GM12878 (cell line): ENCODE results near the gene CTNNA2. TPM values are rescaled to one million over a fixed set of nuclear protein-coding genes. Genes with fewer than 3 reads are reported as not detected.

Experiments
- ATAC-seq: fragments of 200-7000 bp; cut with Tn5 transposase; 3 replicates; pipeline ENCODE4 v1.9.1; 2020; ENCODE audit warnings: mild to moderate bottlenecking, moderate library complexity
- BruUV-seq: library from RNA; stranded (reverse); fragments of 400-500 nt; replicated peaks from 2 replicates; lab custom pipeline; 2021; lab: Mats Ljungman, UMichigan
- CTCF ChIA-PET: fragments of 300-600 bp; sonication (Branson Sonifier 250); formaldehyde crosslinking; extraction: SDS; loops from one replicate; lab custom pipeline; 2021; ENCODE audit warnings: inconsistent platforms; lab: Yijun Ruan, JAX
- POLR2A ChIA-PET: fragments of 350-600 bp; formaldehyde crosslinking; extraction: SDS; loops from one replicate; lab custom pipeline; 2021; ENCODE audit warnings: inconsistent platforms; lab: Charles Lee
- RAD21 ChIA-PET: fragments of 300-600 bp; sonication (Branson Sonifier 250); formaldehyde crosslinking; loops from one replicate; lab custom pipeline; 2023; ENCODE audit warnings: antibody characterized with exemption; ENCODE audit not compliant: unreplicated experiment; lab: Charles Lee
- SMC1A ChIA-PET: fragments of 300-600 bp; sonication (Branson Sonifier 250); formaldehyde crosslinking; loops from one replicate; lab custom pipeline; 2023; ENCODE audit not compliant: unreplicated experiment, uncharacterized antibody; lab: Charles Lee
- DNase-seq: peaks from one replicate; pipeline ENCODE4 v3.0.0-alpha.2; 2011; ENCODE audit warnings: low read depth, low spot score
- FAIRE-seq: peaks from 3 replicates; lab custom pipeline; 2011; peaks lifted over from hg19 to GRCh38; lab: Jason Lieb, UNC
- H2AFZ ChIP-seq: 2 replicates; pipeline ENCODE4 v1.6.0; 2011; ENCODE audit warnings: low read depth, low read length, control low read depth; ENCODE audit not compliant: control insufficient read depth
- H3K27ac ChIP-seq: 2 replicates; pipeline ENCODE4 v1.5.1; 2011; ENCODE audit warnings: control low read depth; ENCODE audit not compliant: control insufficient read depth, insufficient read depth
- H3K27me3 ChIP-seq, 2 experiments: replicated peaks in 1 of 2; 2 replicates each; pipeline versions ENCODE4 v1.6.0 to v1.6.1; 2011; ENCODE audit warnings: low read length in 1 of 2; ENCODE audit not compliant: control insufficient read depth in 2 of 2, insufficient read depth in 2 of 2
- H3K36me3 ChIP-seq, 2 experiments: 2 replicates each; pipeline ENCODE4 v1.5.1; 2011; ENCODE audit warnings: low read length in 1 of 2; ENCODE audit not compliant: control insufficient read depth in 2 of 2, insufficient read depth in 2 of 2
- H3K4me1 ChIP-seq: 2 replicates; pipeline ENCODE4 v1.6.1; 2011; ENCODE audit warnings: mild to moderate bottlenecking, low read length, moderate library complexity, mixed read lengths; ENCODE audit not compliant: control insufficient read depth, insufficient read depth
- H3K4me2 ChIP-seq: 2 replicates; pipeline ENCODE4 v1.6.0; 2011; ENCODE audit warnings: control low read depth; ENCODE audit not compliant: control insufficient read depth, insufficient read depth
- H3K4me3 ChIP-seq: fragments of 200-600 bp; sonication (generic); 2 replicates; pipeline ENCODE4 v1.5.1; 2016
- H3K79me2 ChIP-seq: 2 replicates; pipeline ENCODE4 v1.6.0; 2011; ENCODE audit warnings: low read length; ENCODE audit not compliant: control insufficient read depth, insufficient read depth
- H3K9ac ChIP-seq: 2 replicates; pipeline ENCODE4 v1.8.0; 2011; ENCODE audit warnings: low read length, control low read depth, mixed read lengths; ENCODE audit not compliant: control insufficient read depth, insufficient read depth
- H3K9me3 ChIP-seq: replicated peaks from 3 replicates; pipeline ENCODE4 v1.5.1; 2011; ENCODE audit warnings: mild to moderate bottlenecking, low read length; ENCODE audit not compliant: control insufficient read depth, insufficient read depth
- H4K20me1 ChIP-seq: 2 replicates; pipeline ENCODE4 v1.6.0; 2011; ENCODE audit not compliant: control insufficient read depth, insufficient read depth
- CHD1 ChIP-seq: IDR thresholded peaks from 2 replicates; pipeline ENCODE4 v1.6.1; 2012; ENCODE audit warnings: low read depth, low read length, improper control_type of control experiment
- CREM ChIP-seq: IDR thresholded peaks from 2 replicates; pipeline ENCODE4 v1.6.1; 2014; ENCODE audit warnings: antibody characterized with exemption, low read depth
- E2F4 ChIP-seq: IDR thresholded peaks from 2 replicates; pipeline ENCODE4 v1.6.1; 2012; ENCODE audit warnings: low read depth, low read length, improper control_type of control experiment
- IRF5 ChIP-seq: fragments of 450-650 bp; IDR thresholded peaks from 2 replicates; pipeline ENCODE4 v1.6.1; 2017; ENCODE audit warnings: borderline replicate concordance
- JUNB ChIP-seq: IDR thresholded peaks from 2 replicates; pipeline ENCODE4 v1.6.1; 2016; ENCODE audit warnings: antibody characterized with exemption, mild to moderate bottlenecking
- RCOR1 ChIP-seq: conservative IDR thresholded peaks from 2 replicates; pipeline ENCODE4 v1.6.1; 2012; ENCODE audit warnings: low read depth, low read length, improper control_type of control experiment
- STAT1 ChIP-seq: fragments of 450-650 bp; conservative IDR thresholded peaks from 2 replicates; pipeline ENCODE4 v1.6.1; 2014; ENCODE audit warnings: antibody characterized with exemption, mild to moderate bottlenecking
- STAT3 ChIP-seq: IDR thresholded peaks from 2 replicates; pipeline ENCODE4 v1.6.1; 2011; ENCODE audit warnings: low read depth, low read length, improper control_type of control experiment
- SUPT20H ChIP-seq: IDR thresholded peaks from 2 replicates; pipeline ENCODE4 v1.6.1; 2011; ENCODE audit warnings: low read depth, mild to moderate bottlenecking, low read length, moderate library complexity, borderline replicate concordance; ENCODE audit not compliant: control insufficient read depth
- TAF1 ChIP-seq: IDR thresholded peaks from 2 replicates; pipeline ENCODE4 v1.6.1; 2011; ENCODE audit warnings: mild to moderate bottlenecking, low read depth, low read length, borderline replicate concordance
- TCF3 ChIP-seq: IDR thresholded peaks from 2 replicates; pipeline ENCODE4 v1.6.1; 2012; ENCODE audit warnings: low read depth, mild to moderate bottlenecking, low read length, borderline replicate concordance; ENCODE audit not compliant: insufficient read depth
- YBX1 ChIP-seq: fragments of 450-650 bp; IDR thresholded peaks from 2 replicates; pipeline ENCODE4 v1.6.1; 2016; ENCODE audit warnings: antibody characterized with exemption
- in situ Hi-C: fragments of 300-500 bp; cut with MboI; formaldehyde crosslinking; loops from 9 replicates; pipeline ENCODE4 v1.14.3; 2018; ENCODE audit warnings: mixed read lengths
- intact Hi-C: fragments of 100-400 bp; cut with micrococcal nuclease; formaldehyde crosslinking; loops from one replicate; pipeline ENCODE4 v1.14.2; 2022; ENCODE audit not compliant: unreplicated experiment
- polyA plus RNA-seq, 11 experiments: library from polyadenylated mRNA; depleted of rRNA in 4 of 11; unstranded in 6 of 11; stranded (reverse) in 5 of 11; fragments of >200 nt; fragmentation: Nextera tagmentation in 4 of 11; fragmentation: Illumina TruSeq in 1 of 11; extraction: Ambion mirVana in 4 of 11; extraction: Trizol in 1 of 11; gene quantifications; 1 replicate in 1 of 11; 2 replicates in 10 of 11; pipeline versions ENCODE4 v1.2.1 to v1.2.3, GENCODE V29; 2011 to 2016; ENCODE audit warnings: inconsistent platforms in 2 of 11, missing spikeins in 2 of 11, low read depth in 1 of 11
- total RNA-seq, 4 experiments: library from RNA; depleted of rRNA in 3 of 4; stranded (reverse); fragments of >200 nt in 3 of 4; fragmentation: Illumina TruSeq in 1 of 4; extraction: Trizol in 1 of 4; gene quantifications; 2 replicates each; pipeline versions ENCODE4 v1.2.1 to v1.2.3, GENCODE V29; 2013 to 2021

CTNNA2 gene
- total and polyA plus RNA-seq, 10 of the 15 experiments (the other 5 are each of a cell fraction or from before 2014, with no cell fraction given) = 2.4 to 36.2 (median 6.6) TPM

- Histone ChIP-seq H3K27me3 (no peaks in the 10 kb centered on the region), H3K4me2 (no peak overlapping the region), H4K20me1 (no peaks in the 10 kb centered on the region), H3K9ac (no peak overlapping the region), H2AFZ (no peak overlapping the region), H3K36me3 (no peaks in the 10 kb centered on the region), H3K4me1 (no peaks in the 10 kb centered on the region), H3K79me2 (no peaks in the 10 kb centered on the region), H3K4me3 (no peak overlapping the region), H3K27ac (no peak overlapping the region), H3K9me3 (no peaks in the 10 kb centered on the region)
- intact Hi-C loops (no loop called here), in situ Hi-C loops (no loop called here)
- TF ChIP-seq CHD1 (no peak), YBX1 (no peak), JUNB (no peak), STAT1 (no peak), SUPT20H (no peak), E2F4 (no peak), TAF1 (no peak), RCOR1 (no peak), IRF5 (no peak), CREM (no peak), STAT3 (no peak), TCF3 (no peak)
- no TSS peak for BruUV-seq
- DNase-seq (no peak), FAIRE-seq (no peak), ATAC-seq (no peak)
- SMC1A ChIA-PET = no interaction called here
- RAD21 ChIA-PET = no interaction called here
- POLR2A ChIA-PET = no interaction called here
- CTCF ChIA-PET = no interaction called here
Observed at GRCh38 chr2:80062298-80062697, 549.4 kb downstream of the CTNNA2 start.
